ENCODE results near the gene SLIT3.

Gene SLIT3

DNA sequence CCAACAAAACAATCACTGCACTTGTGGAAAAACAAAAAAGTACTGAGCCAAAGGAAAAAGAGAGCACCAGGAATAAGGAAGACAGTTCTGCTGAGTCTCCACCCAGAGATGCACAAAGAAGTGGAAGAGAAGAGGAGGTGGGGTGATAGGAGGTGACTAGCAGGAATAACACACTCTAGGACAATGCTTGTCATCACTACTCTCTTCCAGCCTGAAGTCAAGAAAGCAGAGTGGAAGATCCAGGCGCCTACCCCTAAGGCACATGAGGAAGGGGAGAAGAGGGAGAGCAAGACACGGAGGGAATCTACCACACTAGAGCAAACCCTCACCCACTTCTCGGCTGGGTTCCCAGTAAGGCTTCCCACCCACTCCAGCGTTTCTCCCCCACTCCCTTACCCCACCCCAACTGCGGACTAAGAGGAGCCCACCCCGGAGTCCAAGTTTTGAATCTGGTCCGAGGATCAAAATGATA lies 1.7 kb downstream of the SLIT3 start:
- no peak for DNase-seq (ENCODE audit: low read depth)

DNA sequence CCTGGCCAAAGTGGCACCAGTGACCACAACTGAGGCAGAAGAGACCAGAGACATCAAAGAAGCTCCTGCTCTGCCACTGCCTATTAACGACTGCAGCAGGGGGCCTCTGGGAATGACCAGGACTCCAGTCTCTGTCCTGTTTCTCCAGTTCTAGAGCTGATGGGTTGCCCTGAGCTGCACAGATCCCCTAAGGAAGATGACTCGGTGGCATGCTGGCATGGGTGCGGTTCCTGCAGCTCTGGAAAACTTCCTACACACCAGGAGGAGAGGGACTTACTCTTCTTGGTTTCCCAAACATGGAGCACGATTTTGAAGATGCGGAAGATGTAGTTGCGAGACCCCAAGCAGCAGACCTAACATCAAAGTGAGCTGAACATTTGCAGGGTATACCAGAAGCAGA lies 2.7 kb downstream of the SLIT3 start:
- DNase-seq (ENCODE audit: low read depth), result no peak

DNA sequence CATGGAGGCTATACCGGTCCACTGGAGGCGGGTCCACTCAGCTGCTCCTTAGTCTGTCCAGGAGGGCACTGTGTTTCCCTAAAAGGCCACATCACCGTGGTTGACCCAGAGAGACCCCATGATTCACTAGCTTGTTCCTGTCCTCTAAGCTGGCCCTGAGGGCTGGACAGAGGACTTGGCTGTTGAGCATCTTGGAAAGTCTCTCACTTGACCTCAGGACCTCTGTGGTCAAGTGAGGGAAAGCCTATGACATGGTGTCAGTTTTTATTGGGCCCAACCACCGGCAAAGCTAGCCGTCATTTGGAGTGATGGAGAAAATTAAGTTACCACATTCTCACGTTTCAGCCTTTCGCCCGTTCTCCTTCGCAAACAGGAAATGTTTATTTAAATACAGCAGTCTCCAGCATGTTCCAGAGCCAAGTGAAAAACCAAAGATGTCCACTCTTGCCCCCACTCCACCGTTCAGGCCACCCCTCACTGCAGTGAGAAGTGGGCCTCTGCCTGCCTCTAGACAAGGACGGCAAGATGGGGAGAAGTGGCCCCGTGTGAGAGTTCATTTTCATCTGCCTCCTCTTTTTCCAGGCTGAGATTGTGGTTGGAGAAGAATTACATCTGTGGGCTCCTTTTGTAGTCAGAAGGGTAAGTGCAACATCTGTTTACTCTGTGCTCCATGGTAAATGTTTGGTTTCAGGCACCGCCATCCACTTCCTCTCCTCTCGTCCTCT lies 4.4 kb downstream of the SLIT3 start:
- no peak for DNase-seq (ENCODE audit: low read depth)

DNA sequence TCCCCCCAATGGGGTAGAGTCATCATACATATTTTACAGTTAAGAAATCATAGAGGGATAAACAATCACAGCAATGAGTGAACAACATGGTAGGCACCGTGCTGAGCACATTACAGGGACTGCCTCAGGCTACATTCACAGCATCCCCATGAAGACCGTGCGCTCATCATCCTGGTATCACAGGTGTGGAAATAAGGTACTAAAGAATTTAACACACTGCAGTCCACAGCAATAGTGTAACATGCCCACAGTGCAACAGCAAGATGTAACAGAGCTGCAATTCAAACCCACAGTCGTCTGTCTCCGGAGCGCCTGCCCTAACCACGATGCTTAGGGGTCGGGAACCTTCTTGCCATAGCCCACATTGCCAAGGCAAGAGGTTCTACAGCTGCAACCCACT lies 5.6 kb downstream of the SLIT3 start:
- no peak for DNase-seq (ENCODE audit: low read depth)

DNA sequence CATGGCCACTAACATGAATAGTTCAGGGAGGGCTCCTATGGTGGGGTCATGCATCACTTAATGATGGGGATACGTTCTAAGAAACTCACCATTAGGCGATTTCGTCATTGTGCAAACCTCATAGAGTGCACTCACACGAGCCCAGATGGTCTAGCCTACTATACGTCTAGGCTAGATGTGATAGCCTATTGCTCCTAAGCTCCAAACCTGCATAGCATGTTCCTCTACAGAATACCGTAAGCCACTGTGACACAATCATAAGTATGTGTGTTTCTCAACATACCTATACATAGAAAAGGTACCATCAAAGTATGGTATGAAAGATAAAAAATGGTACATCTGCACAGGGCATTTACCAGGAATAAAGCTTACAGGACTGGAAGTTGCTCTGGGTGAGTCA lies 6.3 kb downstream of the SLIT3 start:
- no peak for DNase-seq (ENCODE audit: low read depth)

DNA sequence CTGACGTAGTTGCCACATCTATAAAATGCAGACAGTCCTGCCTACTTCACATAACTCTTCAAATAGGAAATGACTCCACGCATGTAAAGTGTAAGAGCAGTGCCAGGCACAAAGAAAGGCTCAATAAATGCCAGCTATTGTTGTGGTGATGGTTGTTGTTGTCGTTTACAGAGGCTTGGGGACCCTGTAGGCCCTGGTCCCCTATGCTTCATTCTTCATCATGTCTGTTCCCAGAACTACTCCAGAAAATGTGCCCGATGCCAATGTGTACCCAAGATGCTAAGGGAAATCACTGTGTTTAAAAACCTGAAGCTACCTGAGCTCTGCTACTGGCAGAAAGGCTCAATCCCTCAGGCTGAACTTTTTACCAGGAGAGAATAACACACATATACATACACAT lies 9.1 kb downstream of the SLIT3 start:
- DNase-seq (ENCODE audit: low read depth), result no peak

DNA sequence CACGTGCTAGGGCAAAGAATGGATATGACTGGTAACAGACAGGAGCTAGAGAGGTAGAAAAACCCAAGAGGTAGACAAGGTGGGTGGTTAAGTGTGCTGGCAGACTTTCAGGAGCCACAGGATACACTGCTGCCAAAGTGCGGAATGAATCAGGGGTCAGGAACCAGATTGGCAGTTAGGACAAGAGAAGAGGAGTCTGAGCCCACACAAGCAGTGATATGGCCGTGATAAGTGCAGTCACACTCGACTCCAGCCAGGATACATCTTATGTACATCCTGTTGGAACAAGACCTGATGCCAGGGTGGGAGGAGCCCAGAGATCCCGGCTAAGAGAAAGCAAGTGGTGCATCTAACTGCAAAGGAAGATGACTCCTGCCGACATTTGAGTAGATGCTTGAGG lies 10.0 kb downstream of the SLIT3 start:
- DNase-seq (ENCODE audit: low read depth), result no peak

DNA sequence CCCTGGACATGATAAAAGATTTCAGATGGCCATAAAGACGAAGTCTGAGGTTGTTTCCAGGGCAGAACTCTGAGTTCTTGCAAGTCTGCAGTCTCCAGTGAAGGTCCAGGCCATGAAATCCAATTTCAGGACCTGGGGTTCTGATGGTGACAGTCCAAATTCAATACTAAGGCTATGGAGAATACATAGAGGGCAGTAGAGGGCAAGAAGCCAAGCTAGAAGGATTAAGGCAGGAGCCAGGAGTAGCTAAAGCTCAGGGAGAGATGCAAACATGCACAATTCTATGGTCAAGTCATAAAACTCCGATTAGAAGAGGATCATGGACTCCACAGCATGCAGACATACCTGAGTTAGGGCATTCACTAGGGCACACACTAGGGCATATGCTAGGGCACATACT lies 11.4 kb downstream of the SLIT3 start:
- DNase-seq (ENCODE audit: low read depth), result no peak

DNA sequence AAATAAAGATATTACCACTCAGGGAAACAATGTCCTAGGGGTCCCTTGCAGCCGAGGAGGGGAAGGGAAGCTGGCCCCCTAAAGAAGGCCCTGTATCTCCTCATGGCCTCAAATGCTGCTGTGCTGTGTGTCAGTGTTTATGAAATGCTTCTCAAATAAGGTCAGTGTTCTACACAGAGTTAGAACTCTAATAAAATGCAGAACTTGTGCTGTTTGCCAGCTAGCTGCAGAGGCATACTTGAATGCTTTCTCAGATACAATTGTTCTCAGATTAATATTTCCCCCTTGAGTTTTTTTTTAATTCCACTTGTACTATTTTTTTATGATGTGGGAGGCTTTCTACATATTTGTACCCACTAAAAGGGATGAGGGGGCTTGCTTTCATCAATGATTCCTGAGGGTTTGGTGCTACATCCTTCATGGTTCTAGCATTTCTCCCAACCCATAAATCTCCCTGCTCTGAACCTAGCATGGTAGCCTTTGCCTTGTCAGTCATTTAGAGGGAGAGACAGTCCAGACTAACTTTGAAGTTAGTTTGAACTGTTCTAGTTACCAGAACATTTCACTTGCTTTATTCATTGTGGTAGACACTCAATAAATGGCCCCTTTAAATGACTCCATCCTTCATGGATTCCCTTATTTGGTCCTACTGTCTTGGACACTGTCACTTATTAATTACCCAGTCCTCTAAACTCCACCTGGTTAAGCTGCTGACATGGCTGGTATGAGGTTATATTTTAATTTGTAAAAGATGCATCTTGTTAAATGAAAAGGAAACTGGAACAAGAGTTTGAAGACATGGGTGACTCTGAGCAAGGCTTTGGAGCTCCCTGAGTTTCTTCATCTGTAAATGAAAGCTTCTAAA lies 12.6 kb downstream of the SLIT3 start:
- no peak for DNase-seq (ENCODE audit: low read depth)

DNA sequence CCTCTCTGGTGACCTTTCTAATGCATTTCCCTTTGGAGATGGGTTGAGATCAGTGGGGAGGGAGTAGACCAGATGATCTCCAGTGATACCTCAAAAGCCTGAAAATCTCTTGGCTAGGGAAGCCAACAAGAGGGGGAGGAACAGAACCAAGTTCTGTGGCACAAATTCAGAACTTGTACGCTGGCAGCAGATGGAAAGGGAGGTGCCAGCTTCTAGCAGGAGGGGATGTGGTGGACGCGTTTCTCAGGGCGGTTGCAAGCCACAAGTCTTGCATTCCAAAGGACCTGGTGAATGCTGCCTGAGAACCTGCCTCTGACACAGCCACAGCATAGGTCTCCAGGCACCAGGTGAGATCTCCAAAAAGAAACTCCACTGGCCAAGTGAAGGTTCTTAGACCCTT lies 13.4 kb downstream of the SLIT3 start:
- DNase-seq (ENCODE audit: low read depth), result no peak

DNA sequence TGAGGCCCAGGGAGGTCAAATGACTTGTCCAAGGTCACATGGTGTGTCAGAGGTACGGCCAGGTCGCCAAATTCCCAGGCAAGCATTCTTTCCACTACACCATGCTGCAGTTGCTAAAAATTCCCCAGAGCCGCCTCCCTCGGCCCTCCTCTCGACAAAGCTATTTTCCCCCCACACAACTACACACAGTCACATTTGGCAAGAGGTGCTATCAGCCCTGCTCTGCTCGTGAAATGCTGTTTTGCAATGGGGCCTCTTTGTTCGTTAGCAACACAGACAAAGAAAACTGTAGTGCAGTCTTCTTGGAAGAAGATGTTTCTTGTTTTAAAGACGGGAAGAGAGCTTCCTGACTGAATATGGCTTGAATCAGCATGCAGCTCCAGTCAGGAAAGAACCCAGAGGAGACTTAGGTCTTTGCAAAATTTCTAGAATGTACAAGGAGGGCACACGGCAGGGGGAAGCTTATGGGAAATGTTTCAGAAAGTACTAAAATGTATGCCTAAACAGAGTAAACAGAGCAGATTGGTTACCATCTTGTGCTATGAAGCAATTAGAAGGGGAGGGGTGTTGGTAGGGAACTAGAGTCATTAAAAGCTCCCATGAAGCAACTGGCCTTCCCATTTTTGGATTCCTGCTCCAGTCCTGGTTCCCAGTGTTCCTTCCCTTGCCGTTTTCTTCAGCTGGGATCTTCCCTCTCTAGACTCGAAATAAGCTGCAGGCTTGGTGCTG lies 14.2 kb downstream of the SLIT3 start:
- no peak for DNase-seq (ENCODE audit: low read depth)

DNA sequence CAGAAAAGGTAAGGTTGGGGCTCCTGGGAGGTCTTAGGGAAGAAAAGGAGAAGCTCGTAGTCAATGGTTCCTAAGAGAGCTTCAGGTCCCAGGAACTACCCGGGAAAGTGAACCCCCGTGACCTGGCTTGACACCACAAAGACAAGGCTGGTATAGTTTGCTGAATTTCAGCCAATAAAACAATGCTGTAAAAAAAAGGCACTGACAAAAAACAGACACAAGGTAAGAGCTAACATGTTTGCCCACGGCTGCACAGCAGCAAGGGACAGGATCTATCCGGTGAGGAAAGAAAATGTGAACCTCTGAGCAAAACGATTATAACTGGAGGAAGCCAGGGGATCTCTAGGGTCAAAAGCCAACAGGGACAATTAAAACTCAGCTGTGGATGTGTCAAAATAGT lies 17.1 kb downstream of the SLIT3 start:
- no peak for DNase-seq (ENCODE audit: low read depth)

DNA sequence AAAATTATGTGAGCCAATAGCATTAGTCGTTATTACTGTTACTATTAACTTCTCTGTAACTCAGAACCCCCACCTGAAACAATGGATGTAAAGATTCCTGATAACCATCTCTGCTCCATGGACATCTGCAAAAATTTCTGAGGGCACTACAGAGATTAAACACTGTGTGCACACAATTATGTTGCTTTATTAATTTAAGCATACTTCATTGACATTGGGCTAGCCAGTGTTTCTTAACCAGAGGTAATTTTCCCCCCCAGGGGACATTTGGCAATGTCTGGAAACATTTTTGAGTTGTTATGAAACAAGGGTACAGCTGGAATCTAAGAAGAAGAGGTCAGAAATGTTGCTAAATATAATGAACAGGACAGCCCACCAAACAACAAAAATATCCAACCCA lies 19.3 kb downstream of the SLIT3 start:
- no peak for DNase-seq (ENCODE audit: low read depth)

DNA sequence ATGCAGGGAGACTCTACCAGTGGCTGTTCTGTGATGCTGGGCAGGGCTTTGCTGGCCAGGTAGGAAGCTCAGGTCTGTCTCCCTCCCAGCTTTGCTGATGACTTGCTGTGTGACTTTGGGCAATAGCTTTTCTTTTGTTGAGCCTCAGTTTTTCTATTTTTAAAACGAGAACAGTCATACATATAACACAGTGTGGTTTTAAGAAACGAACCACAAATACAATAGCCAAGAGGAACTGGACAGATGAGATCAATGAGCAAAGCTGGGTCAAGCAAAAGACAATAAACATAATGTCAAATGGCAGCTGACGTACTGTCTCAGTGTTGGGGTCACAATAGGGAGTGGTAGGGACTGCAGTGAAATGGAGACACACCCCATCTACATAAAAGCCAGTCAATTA lies 20.2 kb downstream of the SLIT3 start:
- no peak for DNase-seq (ENCODE audit: low read depth)

DNA sequence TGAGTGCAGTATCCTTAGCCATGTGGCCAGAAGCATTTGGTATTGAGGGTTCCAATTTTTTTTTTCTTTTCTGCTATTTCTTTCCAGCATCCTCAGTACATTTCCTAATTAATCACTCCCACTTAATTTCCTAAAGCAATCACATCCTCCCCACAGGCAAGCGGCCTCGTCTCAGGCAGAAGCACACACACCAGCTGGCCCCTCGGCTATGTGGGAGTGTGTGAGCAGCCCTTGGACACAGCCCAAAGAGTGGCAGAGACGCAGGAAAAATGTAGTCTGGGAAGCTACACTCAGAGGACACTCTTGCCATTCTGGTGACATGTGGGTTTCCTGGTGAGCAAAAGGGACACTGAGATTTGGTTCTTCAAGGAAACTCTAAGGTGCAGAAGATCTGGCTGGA lies 20.7 kb downstream of the SLIT3 start:
- DNase-seq (ENCODE audit: low read depth), result no peak

DNA sequence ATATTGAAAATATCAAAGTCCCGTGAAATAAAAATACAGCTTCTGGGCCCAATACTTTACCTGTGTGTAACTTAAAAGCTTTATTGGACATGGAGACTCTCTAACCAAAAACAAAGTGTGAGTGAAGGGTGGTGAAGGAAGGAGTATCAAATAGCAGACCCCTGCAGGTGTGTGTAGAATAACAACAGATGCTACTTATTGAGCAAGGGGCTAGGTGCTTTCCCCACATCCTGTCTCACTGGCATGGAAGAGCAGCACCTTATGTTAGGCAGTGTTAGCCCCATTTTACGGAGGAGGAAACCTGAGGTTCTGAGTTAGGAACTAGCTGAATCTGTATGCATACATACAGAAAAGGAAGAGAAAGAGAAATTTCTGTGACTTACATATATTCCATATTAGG lies 21.8 kb downstream of the SLIT3 start:
- DNase-seq (ENCODE audit: low read depth), result no peak

DNA sequence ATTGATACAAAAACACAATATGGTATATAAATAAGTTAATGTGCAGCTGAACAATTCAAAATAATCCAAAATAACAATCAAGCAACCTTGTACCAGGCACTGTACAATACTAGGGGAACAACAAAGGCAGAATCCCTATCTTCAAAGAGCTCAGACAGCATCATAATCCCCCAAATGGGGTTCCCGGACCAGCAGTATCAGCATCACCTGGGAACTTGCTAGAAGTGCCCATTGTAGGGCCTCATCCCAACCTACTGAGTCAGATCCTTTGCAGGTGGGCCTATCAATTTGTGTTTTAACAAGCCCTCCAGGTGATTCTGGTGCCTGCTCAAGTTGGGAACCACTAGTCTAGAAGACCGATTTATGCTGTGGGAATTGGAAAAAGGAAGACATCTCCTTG lies 27.1 kb downstream of the SLIT3 start:
- DNase-seq (ENCODE audit: low read depth), result no peak

DNA sequence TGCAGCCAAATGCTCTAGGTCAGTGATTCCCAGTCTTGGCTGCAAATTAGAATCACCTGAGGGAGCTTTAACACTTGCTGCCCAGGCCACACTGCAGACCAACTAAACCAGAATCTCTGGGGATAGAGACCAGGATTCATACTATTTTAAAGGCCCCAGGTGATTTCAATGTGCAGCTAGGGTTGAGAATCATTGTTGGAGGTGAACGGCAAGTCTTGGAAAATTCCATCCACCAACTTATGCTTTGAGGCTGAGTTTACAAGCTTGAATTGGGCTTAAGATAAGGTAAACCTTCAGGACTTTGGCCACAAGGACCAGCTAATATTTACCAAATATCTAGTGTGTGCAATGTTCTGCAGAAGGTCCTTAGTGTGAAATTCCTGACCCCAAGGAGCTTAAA lies 27.5 kb downstream of the SLIT3 start:
- no peak for DNase-seq (ENCODE audit: low read depth)

DNA sequence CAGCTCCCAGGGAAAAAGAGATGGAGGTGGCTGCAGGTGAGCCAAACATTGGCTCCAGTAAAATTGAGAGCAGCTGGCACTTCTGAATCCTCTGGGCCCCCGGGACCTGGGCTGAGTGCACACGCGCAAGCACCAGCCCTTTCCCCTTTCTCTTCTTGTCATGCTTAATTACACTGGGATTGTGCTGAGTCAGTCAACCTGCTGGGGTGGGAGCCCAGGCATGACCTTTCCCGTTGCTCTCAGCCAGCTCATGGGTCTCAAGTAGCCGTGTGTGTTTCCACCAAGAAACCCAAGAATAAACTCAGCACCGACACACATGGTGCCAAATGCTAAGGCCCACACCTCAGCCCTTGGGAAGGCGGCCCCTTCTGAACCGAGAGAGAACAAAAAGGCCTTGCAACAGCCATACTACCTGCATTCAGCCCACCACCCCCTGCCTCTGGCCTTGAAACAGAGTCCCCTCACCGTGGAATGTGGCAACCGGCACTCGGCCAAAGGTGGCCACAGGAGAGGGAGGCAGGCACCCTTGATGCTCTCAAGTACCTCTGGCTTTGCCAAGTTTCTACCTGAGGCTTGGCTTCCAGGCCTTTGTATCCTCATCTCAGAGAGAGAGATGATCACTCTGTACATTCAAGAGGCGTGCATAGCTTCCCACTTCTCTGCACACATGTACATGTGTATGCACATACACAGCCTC lies 28.1 kb downstream of the SLIT3 start:
- no peak for DNase-seq (ENCODE audit: low read depth)

DNA sequence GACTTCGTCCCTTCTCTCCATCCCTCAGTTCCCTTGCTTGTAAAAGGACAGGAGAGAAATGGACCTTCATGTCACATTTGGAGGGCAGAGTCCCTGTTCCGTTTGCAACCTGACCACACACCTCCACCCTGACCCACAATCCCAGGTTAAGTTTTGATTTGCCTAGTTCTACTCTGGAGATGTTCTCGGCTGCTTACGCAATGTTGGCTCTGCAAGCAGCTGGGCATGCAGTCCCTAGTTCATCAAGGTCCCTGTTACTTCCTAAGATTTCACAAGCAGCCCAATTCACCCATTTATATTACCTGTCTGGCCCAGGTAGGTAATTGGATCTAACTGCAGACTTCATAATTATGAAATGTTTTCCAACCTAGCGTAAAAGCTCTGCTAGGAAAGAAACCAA lies 28.8 kb downstream of the SLIT3 start:
- DNase-seq (ENCODE audit: low read depth), result no peak

DNA sequence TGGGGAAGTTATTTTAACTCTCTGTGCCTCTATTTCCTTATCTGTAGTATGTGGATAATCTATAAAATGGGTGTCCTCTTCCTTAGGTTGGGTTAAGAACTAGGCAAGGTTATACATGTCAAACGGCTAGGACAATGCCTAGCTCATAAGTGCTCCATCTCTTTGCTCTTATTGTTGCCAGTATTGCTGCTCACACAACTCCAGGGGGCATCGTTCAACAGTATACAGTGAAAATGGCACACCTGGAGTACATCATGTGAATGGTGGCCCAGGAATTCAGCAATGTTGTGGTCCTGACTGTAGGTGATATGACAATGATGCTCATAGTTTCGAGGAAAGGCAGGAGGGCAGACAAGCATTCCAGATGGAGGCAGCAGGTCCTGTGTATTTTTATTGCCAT lies 30.1 kb downstream of the SLIT3 start:
- no peak for DNase-seq (ENCODE audit: low read depth)

DNA sequence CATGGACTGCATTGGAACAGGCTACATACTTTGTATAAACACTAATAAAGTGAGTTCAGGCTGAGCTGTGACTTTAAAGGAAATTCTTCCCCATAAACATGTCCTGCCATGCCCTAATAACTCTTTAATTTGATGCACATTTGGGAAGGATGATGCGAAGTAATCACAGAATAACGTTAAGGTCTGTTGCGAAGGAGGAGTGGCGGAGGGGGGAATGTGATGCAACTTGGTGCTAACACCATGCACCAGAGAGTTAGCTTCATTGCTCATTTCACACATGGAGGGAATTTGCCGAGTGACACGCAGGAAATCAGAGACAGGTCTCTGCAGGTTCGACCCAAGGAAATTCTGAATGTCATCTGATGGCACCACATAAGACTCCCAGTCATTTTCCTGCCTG lies 32.9 kb downstream of the SLIT3 start:
- DNase-seq (ENCODE audit: low read depth), result no peak
